Pancreas (tissue), 10 donors: Measurements from ENCODE around the gene AFAP1L2. TPM values are rescaled to one million over a fixed set of nuclear protein-coding genes. Genes with fewer than 3 reads are reported as not detected.

Source experiments
- ATAC-seq, 4 donors: fragments of 200-7000 bp; cut with Tn5 transposase; one replicate each; pipeline versions ENCODE4 v1.8.0 to v1.9.1; 2020; ENCODE audit warnings: mild to moderate bottlenecking in 4 of 4, moderate library complexity in 4 of 4
- DNase-seq, 6 donors: peaks; one replicate each; pipeline ENCODE4 v3.0.0-alpha.2; 2020
- FAIRE-seq: peaks from 2 replicates; lab custom pipeline; 2012; peaks lifted over from hg19 to GRCh38; lab: Jason Lieb, UNC
- H3K27ac ChIP-seq, 4 donors: fragments of 200-600 bp; sonication (generic); 1 replicate in 3 of 4; 2 replicates in 1 of 4; pipeline versions ENCODE4 v1.5.0 to v1.8.0; 2020
- H3K27me3 ChIP-seq, 4 donors: fragments of 200-600 bp; one replicate each; pipeline ENCODE4 v1.8.0; 2021
- H3K36me3 ChIP-seq, 3 donors: fragments of 200-600 bp; sonication (generic) in 1 of 3; one replicate each; pipeline versions ENCODE4 v1.5.0 to v1.8.0; 2020 to 2021
- H3K4me1 ChIP-seq, 3 donors: fragments of 200-600 bp; one replicate each; pipeline ENCODE4 v1.8.0; 2021
- H3K4me3 ChIP-seq, 4 donors: fragments of 200-600 bp; sonication (generic) in 2 of 4; one replicate each; pipeline versions ENCODE4 v1.5.0 to v1.8.0; 2020 to 2021
- H3K9me3 ChIP-seq, 4 donors: fragments of 200-600 bp; one replicate each; pipeline ENCODE4 v1.8.0; 2021
- CTCF ChIP-seq, 4 donors: fragments of 200-600 bp; sonication (generic) in 3 of 4; IDR thresholded peaks; one replicate each; pipeline versions ENCODE4 v1.5.0 to v1.8.0; 2021; ENCODE audit warnings: antibody characterized with exemption in 4 of 4
- WGBS, 2 donors: extraction: QIAGEN DNeasy Blood & Tissue Kit; methylation state at CpG; one replicate each; pipeline ENCODE4 v1.1.7; 2013; 5-methylcytosine and 5-hydroxymethylcytosine counted together
- intact Hi-C, 3 donors: fragments of 100-400 bp; cut with DNase I; formaldehyde crosslinking; loops; one replicate each; pipeline versions ENCODE4 v1.11.1 to v1.14.2; 2022
- polyA plus RNA-seq, 2 donors: library from polyadenylated mRNA; stranded (reverse); fragments of 200-250 nt; gene quantifications; one replicate each; pipeline ENCODE4 v1.2.3, GENCODE V29; 2013
- total RNA-seq, 6 donors: library from RNA; stranded (reverse); fragmentation: NEBNext Ultra II Directional in 4 of 6; extraction: Animal tissue kit (Norgen Biotek cat#: 25700) in 4 of 6; gene quantifications; one replicate each; pipeline versions ENCODE4 v1.2.1 to v1.2.4, GENCODE V29; 2021 to 2023
- donor health status: healthy with polysubstance abuse.
- donor health status: DM: no; HTN: no; CAD: no; lungs with moderate emphysema.
- donor health status: DM: no; HTN: no; CAD: no.
- donor health status: control.
- donor health status: control.
- donor health status: Bipolar disorder and iron deficiency.
- donor health status: DM: yes; HTN: yes; CAD: no.
- donor health status: DM: no; HTN: no; CAD: no.
- donor health status: DM: no; HTN: no; CAD: no.
- donor health status: DM: yes; HTN: yes; CAD: no.

AFAP1L2 gene
- total and polyA plus RNA-seq, 8 donors: 3.3 to 19.9 (median 5.3) TPM

GRCh38 chr10:114290038-114290437 lies 114.3 kb downstream of the AFAP1L2 start:
- H3K27ac ChIP-seq: no peak overlapping the region
- FAIRE-seq (no peak), DNase-seq (peak in 1 of 6 donors; percentile 44), ATAC-seq (no peak)
- no peak overlapping the region for H3K4me3 ChIP-seq
- 92 to 95% methylated on average over 10 of the region's 10 CpGs for WGBS, 2 donors
- H3K4me1 ChIP-seq: no peaks in the 10 kb centered on the region
- H3K36me3 ChIP-seq: no peaks in the 10 kb centered on the region
- no peaks in the 10 kb centered on the region for H3K9me3 ChIP-seq
- TF ChIP-seq CTCF (IDR thresholded peaks at IDR 0.05): no peak
- intact Hi-C loops: no loop called here
- no peaks in the 10 kb centered on the region for H3K27me3 ChIP-seq

- Histone ChIP-seq H3K27ac (no peak overlapping the region), H3K4me1 (no peaks in the 10 kb centered on the region), H3K36me3 (no peaks in the 10 kb centered on the region), H3K9me3 (no peaks in the 10 kb centered on the region), H3K27me3 (no peaks in the 10 kb centered on the region), H3K4me3 (no peak overlapping the region)
- 92 to 93% methylated on average over 15 to 16 of the region's 16 CpGs for WGBS, 2 donors
- intact Hi-C loops: no loop called here
- peak in 1 of 4 donors; percentile 6 for ATAC-seq
- DNase-seq: peak in 1 of 6 donors; percentile 45
- FAIRE-seq: no peak
- no peak for TF ChIP-seq CTCF (IDR thresholded peaks at IDR 0.05)
Observed at GRCh38 chr10:114289096-114289436, 115.2 kb downstream of the AFAP1L2 start.

- no peaks in the 10 kb centered on the region for H3K4me1 ChIP-seq
- ATAC-seq: peak in 1 of 4 donors; percentile 13
- no peaks in the 10 kb centered on the region for H3K9me3 ChIP-seq
- peak in 1 of 6 donors; percentile 39 for DNase-seq
- no peak overlapping the region for H3K4me3 ChIP-seq
- no peaks in the 10 kb centered on the region for H3K36me3 ChIP-seq
- no peak for TF ChIP-seq CTCF (IDR thresholded peaks at IDR 0.05)
- 71 to 76% methylated on average over 11 of the region's 11 CpGs for WGBS, 2 donors
- H3K27me3 ChIP-seq: no peaks in the 10 kb centered on the region
- FAIRE-seq: no peak
- no peak overlapping the region for H3K27ac ChIP-seq
- intact Hi-C loops: no loop called here
Observed at GRCh38 chr10:114288424-114289095, 115.7 kb downstream of the AFAP1L2 start.

GRCh38 chr10:114286921-114287320 lies 117.4 kb downstream of the AFAP1L2 start:
- no peaks in the 10 kb centered on the region for H3K27me3 ChIP-seq

More at GRCh38 chr10:114286921-114287320, 117.4 kb downstream of the AFAP1L2 start:
- intact Hi-C loops: no loop called here
- no peaks in the 10 kb centered on the region for H3K9me3 ChIP-seq
- H3K4me1 ChIP-seq: no peaks in the 10 kb centered on the region
- ATAC-seq (no peak), DNase-seq (peak in 1 of 6 donors; percentile 26), FAIRE-seq (no peak)
- H3K27ac ChIP-seq: no peak overlapping the region
- no peak overlapping the region for H3K4me3 ChIP-seq
- 70 to 75% methylated on average over 8 of the region's 8 CpGs for WGBS, 2 donors
- TF ChIP-seq CTCF (IDR thresholded peaks at IDR 0.05): no peak
- no peaks in the 10 kb centered on the region for H3K36me3 ChIP-seq
